ENCODE results near the gene TRPT1. TPM values are rescaled to one million over a fixed set of nuclear protein-coding genes. Genes with fewer than 3 reads are reported as not detected.

Gene TRPT1
- total and polyA plus RNA-seq, 2 experiments from 2014 or later: 36.9 to 52.2 TPM

- Mint-ChIP-seq H3K9me3 (no peaks in the 10 kb centered on the region), H3K27me3 (ENCODE audit: insufficient read depth, low read depth, poor library complexity) (peaks cover 2% of the 10 kb centered on the region), H3K27ac (no peak overlapping the region), H3K4me3 (no peak overlapping the region), H3K36me3 (ENCODE audit: low read depth) (peaks cover 94% of the 10 kb centered on the region), H3K4me1 (no peaks in the 10 kb centered on the region)
- Histone ChIP-seq H3K27ac (ENCODE audit: low read depth) (no peak overlapping the region), H2AFZ (no peak overlapping the region), H3F3A (replicated peaks; ENCODE audit: low read depth) (peaks cover 66% of the 10 kb centered on the region), H3K9me2 (ENCODE audit: insufficient read depth) (no peaks in the 10 kb centered on the region), H4K20me1 (replicated peaks; ENCODE audit: insufficient read depth) (peaks cover 70% of the 10 kb centered on the region), H3K79me2 (replicated peaks; ENCODE audit: insufficient read depth) (peaks cover 18% of the 10 kb centered on the region; the same call in 1 of the 2 replicates), H3K4me3 (no peak overlapping the region), H3K27me3 (ENCODE audit: insufficient read depth) (no peaks in the 10 kb centered on the region), H3K4me1 (ENCODE audit: insufficient read depth) (no peaks in the 10 kb centered on the region), H3K4me2 (no peak overlapping the region), H3K36me3 (ENCODE audit: insufficient read depth) (peaks cover 88% of the 10 kb centered on the region)
- ATAC-seq (no peak), DNase-seq (ENCODE audit: low spot score) (no peak)
- TF ChIP-seq REST (IDR thresholded peaks at IDR 0.05; ENCODE audit: unreplicated experiment) (no peak), ZNF331 (CRISPR knock-in tag; IDR thresholded peaks at IDR 0.05; ENCODE audit: low read depth) (no peak), EZH2 (IDR thresholded peaks at IDR 0.05; ENCODE audit: low read depth, unreplicated experiment) (no peak), EZH2phosphoT487 (IDR thresholded peaks at IDR 0.05; ENCODE audit: unreplicated experiment) (no peak), NANOG (IDR thresholded peaks at IDR 0.05; ENCODE audit: borderline replicate concordance) (no peak), ZNF114 (CRISPR knock-in tag; IDR thresholded peaks at IDR 0.05) (no peak), CREB1 (CRISPR knock-in tag; IDR thresholded peaks at IDR 0.05; ENCODE audit: low read depth) (no peak), POLR2AphosphoS5 (IDR thresholded peaks at IDR 0.05; ENCODE audit: low read depth) (no peak), JUNB (IDR thresholded peaks at IDR 0.05; ENCODE audit: unreplicated experiment) (no peak), ZNF462 (CRISPR knock-in tag; IDR thresholded peaks at IDR 0.05) (no peak), ETS1 (IDR thresholded peaks at IDR 0.05) (no peak)
Measured at GRCh38 chr11:64196626-64197025, 29.4 kb downstream of the TRPT1 start.
